Ascending aorta (tissue), 2 donors: Measurements from ENCODE around the gene ZPLD1. TPM values are rescaled to one million over a fixed set of nuclear protein-coding genes. Genes with fewer than 3 reads are reported as not detected.

Source experiments
- DNase-seq, 2 donors: peaks; one replicate each; pipeline ENCODE4 v3.0.0-alpha.2; 2019; ENCODE audit warnings: low spot score in 2 of 2
- H3K27ac ChIP-seq, 2 donors: fragments of 200-600 bp; sonication (generic); one replicate each; pipeline ENCODE4 v1.5.1; 2016 to 2017; ENCODE audit warnings: mild to moderate bottlenecking in 1 of 2
- H3K27me3 ChIP-seq: fragments of 200-600 bp; sonication (generic); one replicate; pipeline ENCODE4 v1.5.1; 2017
- H3K36me3 ChIP-seq, 2 donors: fragments of 200-600 bp; sonication (generic); one replicate each; pipeline ENCODE4 v1.5.1; 2016
- H3K4me1 ChIP-seq, 2 donors: fragments of 200-600 bp; sonication (generic); one replicate each; pipeline ENCODE4 v1.5.1; 2016 to 2017; ENCODE audit warnings: mild to moderate bottlenecking in 1 of 2
- H3K4me3 ChIP-seq, 2 donors: fragments of 200-600 bp; sonication (generic); one replicate each; pipeline ENCODE4 v1.5.1; 2016 to 2017; ENCODE audit warnings: mild to moderate bottlenecking in 1 of 2
- H3K9me3 ChIP-seq, 2 donors: fragments of 200-600 bp; sonication (generic); one replicate each; pipeline ENCODE4 v1.5.1; 2016
- CTCF ChIP-seq, 3 experiments: fragments of 200-600 bp in 2 of 3; fragments of 450-650 bp in 1 of 3; sonication (generic) in 2 of 3; IDR thresholded peaks; one replicate each; pipeline ENCODE4 v1.5.1; 2016 to 2019; ENCODE audit warnings: antibody characterized with exemption in 3 of 3, mild to moderate bottlenecking in 1 of 3, moderate library complexity in 1 of 3
- intact Hi-C: fragments of 100-400 bp; cut with DNase I; formaldehyde crosslinking; loops from one replicate; pipeline ENCODE4 v1.15.1; 2023
- total RNA-seq: library from RNA; depleted of rRNA; stranded (reverse); fragments of >200 nt; gene quantifications from one replicate; pipeline ENCODE4 v1.1.0, GENCODE V29; 2016

ZPLD1 gene
- total RNA-seq, 1 donor from 2014 or later = not detected

GRCh38 chr3:102466001-102466400, 31.2 kb downstream of the ZPLD1 start:
- H3K27ac ChIP-seq = no peak overlapping the region
- intact Hi-C loops = no loop called here
- no peak for TF ChIP-seq CTCF (IDR thresholded peaks at IDR 0.05)
- H3K4me3 ChIP-seq = no peak overlapping the region
- no peaks in the 10 kb centered on the region for H3K27me3 ChIP-seq
- no peaks in the 10 kb centered on the region for H3K9me3 ChIP-seq
- H3K36me3 ChIP-seq = no peaks in the 10 kb centered on the region
- DNase-seq = no peak
- no peaks in the 10 kb centered on the region for H3K4me1 ChIP-seq

DNA sequence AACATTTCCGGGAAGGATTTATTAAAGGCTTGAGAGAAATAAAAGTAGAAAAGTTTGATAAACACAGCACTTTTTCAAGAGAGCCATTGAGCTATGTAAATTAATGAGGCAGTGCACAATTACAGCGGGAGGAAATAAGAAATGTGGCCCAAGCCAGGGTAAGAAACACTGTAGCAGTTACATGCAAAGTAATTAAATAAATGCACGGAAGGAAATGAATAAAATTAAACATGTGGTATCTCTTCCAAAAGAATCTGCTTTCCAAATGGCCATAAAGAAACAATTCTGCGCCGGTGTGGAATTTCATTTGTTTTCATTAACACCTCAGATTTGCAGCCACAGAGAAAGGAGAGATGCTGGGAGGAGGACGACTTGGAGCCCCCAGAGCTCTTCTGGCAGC, 35.3 kb downstream of the ZPLD1 start:
- intact Hi-C loops = no loop called here
- Histone ChIP-seq H3K27ac (no peak overlapping the region), H3K36me3 (no peaks in the 10 kb centered on the region), H3K4me3 (no peak overlapping the region), H3K4me1 (no peaks in the 10 kb centered on the region), H3K27me3 (no peaks in the 10 kb centered on the region), H3K9me3 (no peaks in the 10 kb centered on the region)
- no peak for TF ChIP-seq CTCF (IDR thresholded peaks at IDR 0.05)
- DNase-seq = no peak

DNA sequence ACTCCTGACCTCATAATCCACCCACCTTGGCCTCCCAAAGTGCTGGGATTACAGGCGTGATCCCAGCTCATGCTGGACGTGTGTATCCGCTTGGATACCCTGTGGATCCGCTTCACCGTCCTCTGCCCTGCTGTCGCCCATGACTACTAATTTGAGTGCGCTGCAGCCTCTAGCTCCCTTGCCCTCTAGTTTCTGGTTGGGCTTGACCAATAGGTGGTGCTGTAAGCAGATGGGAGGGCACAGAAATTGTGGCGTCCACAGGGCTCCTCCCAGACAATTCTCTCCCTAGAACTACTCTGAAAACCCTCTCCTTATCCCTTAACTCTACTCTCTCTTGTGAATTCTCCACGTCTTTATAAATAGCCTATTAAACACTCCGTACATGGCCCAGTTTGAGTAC, 36.2 kb downstream of the ZPLD1 start:
- no peaks in the 10 kb centered on the region for H3K4me1 ChIP-seq
- H3K36me3 ChIP-seq = no peaks in the 10 kb centered on the region
- H3K4me3 ChIP-seq = no peak overlapping the region
- intact Hi-C loops = no loop called here
- no peak for DNase-seq
- no peak overlapping the region for H3K27ac ChIP-seq
- no peak for TF ChIP-seq CTCF (IDR thresholded peaks at IDR 0.05)
- no peaks in the 10 kb centered on the region for H3K9me3 ChIP-seq
- H3K27me3 ChIP-seq = no peaks in the 10 kb centered on the region

DNA sequence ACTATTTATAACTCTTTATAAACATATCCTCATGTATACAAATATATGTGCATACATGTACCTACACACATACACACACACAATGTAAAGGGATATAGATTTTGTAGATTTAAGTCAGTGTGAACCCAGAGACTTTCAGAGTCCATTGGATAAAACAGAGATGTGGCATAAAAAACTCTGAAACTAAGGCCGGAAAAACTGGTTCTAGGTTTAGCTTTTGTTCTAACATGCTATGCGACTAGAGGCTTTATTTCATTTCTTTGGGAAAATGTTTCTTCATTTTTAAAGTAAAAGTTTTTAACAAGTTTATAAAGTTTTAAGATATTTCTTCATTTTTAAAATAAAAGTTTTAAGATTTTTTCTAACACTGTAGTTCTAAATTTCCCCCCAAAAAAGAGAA, 36.7 kb downstream of the ZPLD1 start:
- TF ChIP-seq CTCF (IDR thresholded peaks at IDR 0.05) = no peak
- DNase-seq = no peak
- no peak overlapping the region for H3K4me3 ChIP-seq
- no peaks in the 10 kb centered on the region for H3K27me3 ChIP-seq
- no peaks in the 10 kb centered on the region for H3K36me3 ChIP-seq
- intact Hi-C loops = no loop called here
- H3K9me3 ChIP-seq = no peaks in the 10 kb centered on the region
- H3K4me1 ChIP-seq = no peaks in the 10 kb centered on the region
- no peak overlapping the region for H3K27ac ChIP-seq

GRCh38 chr3:102473648-102474047, 38.8 kb downstream of the ZPLD1 start:
- no peak overlapping the region for H3K27ac ChIP-seq
- no peak overlapping the region for H3K4me3 ChIP-seq
- no peaks in the 10 kb centered on the region for H3K36me3 ChIP-seq
- TF ChIP-seq CTCF (IDR thresholded peaks at IDR 0.05) = no peak
- no peaks in the 10 kb centered on the region for H3K4me1 ChIP-seq
- H3K27me3 ChIP-seq = no peaks in the 10 kb centered on the region
- no peak for DNase-seq
- no peaks in the 10 kb centered on the region for H3K9me3 ChIP-seq
- intact Hi-C loops = no loop called here

- intact Hi-C loops = no loop called here
- Histone ChIP-seq H3K4me3 (no peak overlapping the region), H3K36me3 (no peaks in the 10 kb centered on the region), H3K27ac (no peak overlapping the region), H3K27me3 (no peaks in the 10 kb centered on the region), H3K4me1 (no peaks in the 10 kb centered on the region), H3K9me3 (no peaks in the 10 kb centered on the region)
- no peak for DNase-seq
- no peak for TF ChIP-seq CTCF (IDR thresholded peaks at IDR 0.05)
Observed at GRCh38 chr3:102474207-102474606, 39.4 kb downstream of the ZPLD1 start.
